ENCODE data around the gene AMELY.
"Not testable (repeated sequence)": the region's sequence is repeated elsewhere in the genome, so short reads cannot be mapped to it uniquely, and the experiment has no call there.

AMELY gene, protein sequence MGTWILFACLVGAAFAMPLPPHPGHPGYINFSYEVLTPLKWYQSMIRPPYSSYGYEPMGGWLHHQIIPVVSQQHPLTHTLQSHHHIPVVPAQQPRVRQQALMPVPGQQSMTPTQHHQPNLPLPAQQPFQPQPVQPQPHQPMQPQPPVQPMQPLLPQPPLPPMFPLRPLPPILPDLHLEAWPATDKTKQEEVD

DNA sequence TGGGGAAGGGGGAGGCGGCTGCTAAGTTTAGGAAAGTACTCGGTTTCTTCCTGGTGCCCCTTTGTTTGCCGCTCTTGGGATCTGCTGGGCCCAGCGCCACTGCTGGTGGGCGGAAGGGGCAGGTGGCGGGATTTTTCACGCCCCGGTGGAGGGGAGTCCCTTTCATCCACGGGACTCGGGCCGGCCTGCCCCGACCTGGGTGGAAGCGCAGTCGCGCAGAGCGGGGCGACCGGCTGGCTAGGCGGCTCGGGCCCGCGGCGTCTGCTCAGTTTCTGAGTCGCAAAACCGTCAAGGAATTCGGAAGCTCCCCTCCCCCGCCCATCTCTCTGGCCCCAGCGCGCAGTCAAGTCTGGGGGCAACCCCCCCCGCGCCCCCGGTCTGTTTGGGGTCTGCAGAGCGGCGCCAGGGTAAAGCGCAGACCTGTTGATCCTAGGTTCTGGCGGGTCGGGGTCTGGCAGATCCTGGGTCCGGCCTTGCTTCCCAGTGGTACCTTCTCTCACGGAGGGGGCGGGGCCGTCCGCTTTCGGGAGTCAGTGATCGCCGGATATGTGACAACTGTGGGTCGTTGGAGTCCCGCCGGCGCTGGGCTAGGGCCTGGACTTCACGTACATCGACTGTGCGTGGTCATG is at the start of gene AMELY:
Gene AMELY, minus strand, starts transcription at position 500 of the 629 bp plus-strand sequence. CDS start 39,144 bp downstream, outside the sequence.
- no peak for DNase-seq (ENCODE audit: low spot score)

DNA sequence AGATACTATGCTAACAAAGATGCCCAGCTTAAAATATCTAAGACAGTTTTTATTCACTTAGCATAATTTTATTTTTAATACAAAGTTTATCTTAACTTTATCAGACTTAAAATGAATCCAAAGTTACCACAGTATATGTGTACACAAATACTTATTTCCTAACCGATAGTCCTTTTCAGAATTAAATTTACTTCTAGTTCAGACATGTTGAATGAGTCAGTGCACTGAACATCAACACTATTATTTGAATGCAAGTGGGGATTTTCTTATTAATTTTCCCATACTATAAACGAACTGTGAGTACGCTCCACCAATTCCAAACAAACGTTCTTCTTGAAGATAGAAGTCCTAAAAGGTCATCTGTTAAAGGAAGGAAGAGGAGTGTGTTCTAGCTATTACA is 38.4 kb upstream of the AMELY start:
- no peak for DNase-seq (ENCODE audit: low spot score)

DNA sequence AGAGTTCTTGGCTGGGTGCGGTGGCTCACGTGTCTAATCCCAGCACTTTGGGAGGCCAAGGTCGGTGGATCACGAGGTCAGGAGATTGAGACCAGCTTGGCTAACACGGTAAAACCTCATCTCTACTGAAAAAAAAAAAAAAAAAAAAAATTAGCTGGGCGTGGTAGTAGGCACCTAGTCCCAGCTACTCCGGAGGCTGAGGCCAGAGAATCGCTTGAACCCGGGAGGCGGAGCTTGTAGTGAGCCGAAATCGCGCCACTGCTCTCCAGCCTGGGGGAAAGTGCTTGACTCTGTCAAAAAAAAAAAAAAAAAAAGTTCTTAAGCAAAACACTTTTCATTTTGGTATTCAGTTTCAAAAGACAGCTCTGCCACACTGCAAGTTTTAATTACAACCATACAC is 36.8 kb upstream of the AMELY start:
- no peak for DNase-seq (ENCODE audit: low spot score)

DNA sequence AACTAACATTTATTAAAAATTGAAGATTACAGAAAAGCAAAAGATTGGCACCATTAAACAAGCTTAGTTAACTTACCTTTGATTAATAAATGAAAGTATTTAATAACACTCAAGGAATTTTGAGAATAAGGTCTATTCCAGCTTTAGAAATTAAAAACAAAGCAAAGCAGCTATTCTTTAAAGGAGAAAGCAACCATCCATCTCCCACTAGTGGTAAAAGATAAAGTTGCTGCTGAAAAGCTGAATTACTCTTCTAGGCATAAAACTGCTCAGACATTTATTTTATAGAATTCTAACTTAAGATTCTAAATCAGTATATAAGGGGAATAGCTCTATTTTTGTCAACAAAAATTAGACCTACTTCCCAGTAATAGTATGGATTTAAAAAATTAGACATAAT is 36.1 kb upstream of the AMELY start:
- no peak for DNase-seq (ENCODE audit: low spot score)

DNA sequence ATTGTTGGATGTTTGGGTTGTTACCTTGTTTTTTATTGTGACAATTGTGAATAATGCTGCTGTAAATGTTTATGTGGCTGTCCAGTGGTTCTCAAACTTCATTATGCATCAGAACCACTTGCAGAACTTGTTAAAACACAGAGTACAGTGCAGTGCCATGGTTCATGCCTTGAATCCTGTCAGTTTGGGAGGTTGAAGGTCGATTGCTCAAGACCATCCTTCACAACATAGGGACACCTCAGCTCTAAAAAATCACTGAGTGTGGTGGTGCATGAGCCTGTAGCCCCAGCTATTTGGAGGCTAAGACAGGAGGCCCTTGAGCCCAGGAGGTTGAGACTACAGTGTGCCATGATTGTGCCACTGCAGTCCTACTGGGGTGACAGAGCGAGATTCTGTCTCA is 23.9 kb upstream of the AMELY start:
- DNase-seq (ENCODE audit: low spot score) = no peak

DNA sequence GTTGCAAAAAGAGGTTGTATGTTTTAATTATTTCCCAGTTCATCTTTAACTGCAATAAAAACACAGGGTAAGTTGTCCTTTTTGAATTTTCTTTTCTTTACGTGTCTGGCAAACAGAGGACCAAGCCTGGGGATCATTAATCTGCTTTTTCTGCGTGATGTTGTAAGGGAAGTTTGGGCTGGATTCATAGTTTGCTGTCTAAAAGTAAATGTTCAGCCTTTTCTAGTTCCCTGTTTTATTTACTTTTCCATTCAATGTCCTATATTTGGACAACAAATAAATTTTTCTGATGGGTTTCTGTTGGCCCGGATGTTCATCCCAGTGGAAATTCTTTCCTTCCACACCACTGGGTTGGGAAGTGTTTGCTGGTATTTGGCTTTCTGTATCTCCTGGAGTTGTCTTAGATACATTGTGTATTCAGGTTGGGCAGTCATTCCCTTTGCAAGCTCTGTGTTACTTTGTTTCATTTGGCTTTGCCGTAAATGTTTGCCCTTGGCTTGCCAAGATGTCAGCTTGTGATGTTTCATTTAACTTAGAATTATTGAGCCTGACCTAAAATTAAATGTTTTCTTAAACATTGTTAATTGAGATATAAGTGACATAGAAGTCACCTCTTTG is 20.3 kb upstream of the AMELY start:
- DNase-seq (ENCODE audit: low spot score) = no peak

DNA sequence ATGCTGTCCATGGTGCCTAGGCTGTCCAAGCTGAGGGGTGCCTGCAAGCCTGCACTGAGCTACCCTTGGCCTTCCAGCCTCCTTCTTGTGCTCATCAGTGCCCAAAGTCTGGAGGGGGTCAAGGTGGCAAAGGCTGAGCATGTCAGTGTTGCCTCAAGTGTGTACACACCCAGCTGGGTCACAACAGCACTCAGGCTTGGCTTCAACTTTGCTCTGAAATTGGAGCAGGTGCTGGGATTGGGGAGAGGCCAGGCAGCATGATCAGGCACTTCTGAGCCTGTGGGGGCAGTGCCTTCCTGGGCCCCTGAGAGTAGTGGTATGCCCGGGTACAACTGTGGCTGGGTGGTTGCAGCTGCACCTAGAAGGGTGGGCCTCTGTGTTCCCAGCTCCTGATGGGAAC is 17.7 kb upstream of the AMELY start:
- no peak for DNase-seq (ENCODE audit: low spot score)

DNA sequence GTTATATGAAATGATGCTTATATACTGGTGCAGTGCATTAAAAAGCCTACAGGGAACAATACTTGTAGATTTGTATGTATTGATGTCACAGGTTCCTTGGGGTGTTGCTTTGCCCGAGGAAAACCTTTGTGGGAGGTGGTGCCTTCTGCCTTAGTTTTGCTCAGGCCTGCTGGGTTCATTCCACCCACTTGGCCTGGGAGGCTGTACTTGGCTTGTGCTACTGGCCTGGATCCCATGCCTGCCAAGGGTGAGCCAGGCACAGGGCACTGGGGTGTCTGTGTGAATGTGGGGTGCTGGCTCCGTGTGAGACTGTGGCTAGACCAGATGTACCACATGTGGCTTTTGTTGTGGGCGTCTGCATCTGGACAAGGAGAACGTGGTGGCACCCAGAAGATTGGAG is 16.7 kb upstream of the AMELY start:
- no peak for DNase-seq (ENCODE audit: low spot score)

DNA sequence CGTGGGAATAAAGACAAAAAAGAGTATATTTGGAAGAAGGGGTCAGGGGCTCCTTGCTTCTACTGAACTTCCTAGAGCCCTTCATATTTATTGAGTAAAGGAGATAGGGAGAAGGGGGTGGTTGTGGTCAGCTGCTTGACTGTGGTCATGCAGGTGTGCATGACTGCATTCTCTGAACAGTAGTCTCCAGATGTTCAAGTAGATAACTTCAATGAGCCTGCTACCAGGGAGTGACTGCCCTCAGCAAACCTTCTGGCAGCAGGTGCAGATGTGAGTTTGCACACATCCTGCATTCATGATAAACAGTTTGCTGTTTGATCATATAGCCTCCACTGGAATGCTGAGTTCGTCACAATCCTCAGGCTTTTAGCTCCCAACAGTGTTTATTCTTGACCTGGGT is 9.5 kb upstream of the AMELY start:
- DNase-seq (ENCODE audit: low spot score) = no peak

DNA sequence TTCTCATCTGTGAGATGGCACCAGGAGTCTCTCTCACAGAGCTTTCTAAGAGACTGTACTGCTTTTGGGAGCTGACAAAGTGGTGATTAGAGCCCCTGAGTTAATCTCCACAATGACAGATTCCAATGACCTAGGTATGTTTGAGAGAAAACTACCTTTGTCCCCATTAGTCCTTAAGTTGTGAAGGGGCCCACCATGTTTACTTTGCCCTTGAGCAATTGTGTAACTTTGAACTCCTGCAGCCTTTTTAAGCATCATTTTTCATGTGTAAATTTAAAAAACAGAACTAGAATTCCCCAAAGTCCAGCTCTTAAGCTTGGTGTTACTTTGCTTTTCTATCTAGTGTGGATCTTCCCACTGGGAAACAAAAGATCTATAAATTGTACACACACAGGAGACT is 1.8 kb upstream of the AMELY start:
- DNase-seq (ENCODE audit: low spot score) = no peak

DNA sequence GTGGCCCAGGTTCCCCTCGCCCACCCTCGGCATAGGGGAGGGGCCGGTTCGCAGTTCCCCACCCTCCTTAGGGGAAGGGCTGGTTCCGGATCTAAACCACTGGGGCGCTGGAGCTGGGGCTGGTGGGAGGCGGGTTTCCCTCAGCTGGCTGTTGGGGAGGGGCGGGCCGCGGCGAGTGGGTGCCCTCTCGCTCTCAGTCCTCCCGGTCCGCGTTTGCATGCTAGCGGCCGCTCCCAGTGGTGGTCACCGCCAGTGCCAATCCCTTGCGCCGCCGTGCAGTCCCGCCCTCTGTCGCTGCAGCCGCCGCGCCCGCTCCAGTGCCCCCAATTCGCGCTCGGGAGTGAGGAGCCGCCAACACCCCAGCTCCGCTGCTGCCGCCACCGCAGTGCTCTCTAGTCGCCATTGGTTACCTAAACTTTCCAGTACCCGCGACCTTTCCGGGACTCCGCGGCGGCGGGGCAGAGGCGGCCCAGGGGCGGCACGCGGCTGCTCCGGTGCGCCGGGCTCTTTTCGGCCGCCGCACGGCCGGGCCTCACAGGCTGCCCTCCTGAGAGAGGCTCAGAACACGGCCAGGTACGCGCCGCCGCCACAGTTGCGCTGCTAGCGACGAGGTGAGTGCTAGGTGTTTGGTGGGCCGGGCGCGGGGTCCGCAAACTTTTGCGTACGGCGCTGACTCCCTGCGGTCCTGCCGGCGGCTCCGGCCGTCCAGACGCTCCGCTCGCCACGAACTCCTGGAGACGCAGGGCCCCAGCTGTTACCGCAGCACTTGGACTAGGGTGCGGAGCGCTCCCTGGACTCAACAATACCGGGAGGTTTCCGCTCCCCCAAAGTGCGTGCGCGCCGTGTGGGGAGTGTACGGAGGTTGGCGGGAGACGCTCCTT is 940 bp downstream of the AMELY start, which contains the start of gene TBL1Y:
Gene TBL1Y, plus strand, starts transcription at position 326 of the 881 bp plus-strand sequence. CDS start 114,388 bp downstream, outside the sequence.
- DNase-seq (ENCODE audit: low spot score) = no peak

DNA sequence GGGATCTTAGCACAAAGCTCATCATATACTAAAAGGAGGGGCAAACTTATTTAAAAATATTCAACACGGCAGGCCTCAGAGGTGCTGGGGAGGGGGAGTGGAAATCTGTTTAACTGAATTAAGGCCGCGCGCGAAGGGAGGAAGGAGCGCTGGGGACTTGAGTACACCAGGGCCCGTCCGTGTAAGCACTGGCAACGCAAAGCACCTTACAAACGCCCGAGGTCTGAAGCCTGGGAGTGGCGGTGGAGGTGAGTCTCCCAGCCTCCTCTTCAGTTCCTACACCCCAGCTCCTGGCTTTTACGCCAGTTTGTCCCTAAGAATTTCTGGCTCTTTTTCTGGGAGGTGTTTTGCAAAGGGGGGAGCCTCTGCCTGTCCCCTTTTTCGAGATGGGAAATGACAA is 1.7 kb downstream of the AMELY start:
- no peak for DNase-seq (ENCODE audit: low spot score)

DNA sequence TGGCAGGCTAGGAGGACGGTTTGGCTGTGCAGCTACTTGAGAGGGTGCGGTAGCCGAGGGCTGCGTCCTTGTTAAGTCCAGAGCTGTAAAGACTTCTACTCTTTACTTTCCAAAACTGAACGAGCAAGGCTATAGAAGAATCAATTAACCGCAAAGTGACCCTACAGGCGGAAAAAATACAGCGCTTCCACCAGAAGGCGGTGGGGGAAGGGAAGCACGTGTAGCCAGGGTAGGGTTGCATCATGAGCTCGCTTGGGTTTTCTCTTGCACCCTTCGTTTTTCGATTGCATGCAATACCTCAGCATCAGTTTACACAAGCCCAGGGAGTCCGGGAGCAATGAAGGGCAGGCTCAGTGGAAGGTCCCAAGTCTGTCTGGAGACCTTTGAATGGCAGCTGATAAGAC is 2.4 kb downstream of the AMELY start:
- no peak for DNase-seq (ENCODE audit: low spot score)

DNA sequence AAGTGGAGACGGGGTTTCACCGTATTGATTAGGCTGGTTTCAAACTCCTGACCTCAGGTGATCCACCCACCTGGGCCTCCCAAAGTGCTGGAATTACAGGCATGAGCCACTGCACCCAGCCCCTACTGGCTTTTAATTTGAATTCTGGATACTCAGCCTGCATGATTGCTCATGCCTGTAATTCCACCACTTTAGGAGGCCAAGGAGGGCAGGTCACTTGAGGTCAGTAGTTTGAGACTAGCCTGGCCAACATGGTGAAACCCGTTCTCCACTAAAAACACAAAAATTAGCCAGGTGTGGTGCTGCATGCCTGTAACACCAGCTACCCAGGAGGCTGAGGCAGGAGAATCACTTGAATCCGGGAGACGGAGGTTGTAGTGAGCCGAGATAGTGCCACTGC is 3.5 kb downstream of the AMELY start:
- not testable (repeated sequence) for DNase-seq (ENCODE audit: low spot score)

DNA sequence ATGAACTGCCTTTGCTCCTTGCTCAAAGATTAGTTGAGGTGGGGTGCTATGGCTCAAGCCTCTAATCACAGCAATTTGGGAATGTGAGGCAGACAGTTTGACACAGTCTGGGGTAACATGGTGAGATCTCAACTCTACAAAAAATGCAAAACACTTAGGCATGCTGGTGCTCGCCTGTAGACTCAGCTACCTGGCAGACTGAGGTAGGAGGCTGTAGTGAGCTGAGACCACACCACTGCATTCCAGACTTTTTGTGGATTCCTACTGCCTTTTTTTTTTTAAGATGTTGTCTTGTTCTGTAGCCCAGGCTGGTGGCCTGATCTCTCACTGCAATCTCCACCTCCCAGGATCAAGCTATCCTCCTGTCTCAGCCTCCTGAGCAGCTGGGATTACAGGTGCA is 4.0 kb downstream of the AMELY start:
- DNase-seq (ENCODE audit: low spot score) = no peak

DNA sequence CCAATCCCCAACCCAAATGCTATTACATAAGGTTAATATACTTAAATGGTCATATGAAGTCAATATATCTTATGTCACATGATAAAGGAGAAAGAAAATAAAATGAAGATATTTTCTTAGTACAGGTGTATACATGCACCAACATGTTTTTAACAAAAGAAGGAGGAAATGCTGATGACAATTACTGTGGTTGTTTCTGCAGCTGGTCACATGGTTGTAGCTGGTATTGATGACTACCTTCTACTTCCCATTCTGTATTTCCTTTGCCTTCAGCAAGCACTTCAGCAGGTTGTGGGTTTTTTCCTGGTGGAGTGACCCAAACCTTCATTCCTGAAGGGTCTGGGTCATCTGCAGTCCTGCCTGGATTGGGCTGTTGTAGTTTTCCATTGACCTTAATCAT is 9.4 kb downstream of the AMELY start:
- DNase-seq (ENCODE audit: low spot score) = not testable (repeated sequence)

DNA sequence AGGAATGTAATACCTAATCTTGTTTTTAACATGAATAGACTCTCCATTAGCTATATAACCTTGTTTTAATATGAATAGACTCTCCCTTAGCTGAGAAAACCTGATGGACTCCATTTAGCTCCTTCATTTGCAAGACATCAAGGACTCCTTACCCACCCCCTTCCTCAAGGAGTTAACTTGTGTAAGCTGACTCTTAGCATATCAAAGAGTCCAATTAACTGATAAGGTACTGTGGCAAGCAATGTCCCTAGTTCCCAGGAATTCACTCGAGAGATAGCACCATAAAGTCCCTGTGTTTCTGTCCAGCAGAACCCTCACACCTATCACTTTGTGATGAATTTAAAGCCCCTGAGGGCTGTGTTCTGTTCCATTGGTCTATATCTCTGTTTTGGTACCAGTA is 16.3 kb downstream of the AMELY start:
- no peak for DNase-seq (ENCODE audit: low spot score)

DNA sequence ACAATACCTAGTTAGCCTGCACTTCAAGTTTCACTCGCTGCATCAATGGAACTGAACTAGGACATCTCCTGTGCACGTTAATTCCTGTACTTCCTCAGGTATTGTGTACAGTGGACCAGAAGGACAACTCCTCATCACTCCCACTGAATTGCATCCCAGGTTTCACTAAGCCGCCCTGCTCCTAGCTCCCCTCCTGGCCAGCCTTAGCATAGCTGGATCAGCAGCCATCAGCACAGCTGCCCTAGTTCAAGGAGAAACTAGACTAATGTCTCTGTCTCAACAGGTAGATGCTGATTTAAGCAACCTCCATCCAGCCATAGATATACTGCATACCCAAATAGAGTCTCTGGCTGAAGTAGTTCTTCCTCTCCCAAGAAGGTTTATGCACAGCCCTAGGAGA is 17.1 kb downstream of the AMELY start:
- DNase-seq (ENCODE audit: low spot score) = no peak

DNA sequence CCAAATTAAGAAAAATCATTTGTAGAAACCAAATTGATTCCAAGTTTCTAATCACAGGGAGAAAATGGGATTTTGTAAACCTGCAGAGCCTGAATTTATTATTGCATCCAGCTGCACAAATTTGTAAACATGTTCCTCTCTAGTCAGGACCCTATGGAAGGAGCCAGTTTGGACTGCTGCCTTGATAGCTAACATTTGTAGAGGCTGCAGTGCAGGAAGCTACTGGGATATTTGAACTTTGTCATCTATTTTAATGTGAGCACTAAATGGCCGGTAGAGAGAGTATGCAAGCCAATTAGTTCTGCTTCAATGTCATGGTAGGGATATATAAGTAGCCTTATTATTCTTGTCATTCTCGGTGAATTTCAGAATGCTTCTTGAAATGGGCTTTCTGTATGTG is 62.2 kb downstream of the AMELY start:
- DNase-seq (ENCODE audit: low spot score) = no peak

DNA sequence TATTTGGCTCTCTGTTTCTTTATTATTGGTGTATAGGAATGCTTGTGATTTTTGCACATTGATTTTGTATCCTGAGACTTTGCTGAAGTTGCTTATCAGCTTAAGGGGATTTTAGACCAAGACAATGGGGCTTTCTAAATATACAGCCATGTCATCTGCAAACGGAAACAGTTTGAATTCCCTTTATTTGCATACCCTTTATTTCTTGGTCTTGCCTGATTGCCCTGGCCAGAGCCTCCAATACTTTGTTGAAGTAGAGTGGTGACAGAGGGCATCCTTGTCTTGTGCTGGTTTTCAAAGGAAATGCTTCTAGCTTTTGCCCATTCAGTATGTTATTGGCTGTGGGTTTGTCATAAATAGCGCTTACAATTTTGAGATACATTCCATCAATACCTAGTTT is 68.9 kb downstream of the AMELY start:
- DNase-seq (ENCODE audit: low spot score) = not testable (repeated sequence)
